ENCODE data around the gene GPBP1.
"Not testable (repeated sequence)": the region's sequence is repeated elsewhere in the genome, so short reads cannot be mapped to it uniquely, and the experiment has no call there.

Gene GPBP1

DNA sequence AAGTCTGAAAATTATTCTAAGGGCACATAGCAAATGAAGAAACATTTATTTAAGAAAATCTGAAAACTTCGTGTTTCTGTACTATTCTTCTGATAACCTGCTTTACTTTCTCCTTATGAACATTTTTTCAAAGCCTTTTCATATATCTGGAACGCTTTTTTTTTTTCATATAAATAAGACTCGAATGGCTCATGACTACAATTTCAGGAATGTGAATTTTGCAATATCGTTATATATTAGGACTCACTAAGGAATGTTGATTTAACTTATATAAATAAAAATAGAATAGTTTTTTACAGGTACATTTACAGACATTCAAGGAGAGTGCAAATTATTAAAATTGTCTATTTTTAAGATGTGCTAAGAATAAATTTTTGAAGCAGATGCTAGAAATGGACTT, 42.9 kb downstream of the GPBP1 start:
- no peak for DNase-seq

GRCh38 chr5:57219386-57219785, 45.5 kb downstream of the GPBP1 start:
- no peak for DNase-seq

DNA sequence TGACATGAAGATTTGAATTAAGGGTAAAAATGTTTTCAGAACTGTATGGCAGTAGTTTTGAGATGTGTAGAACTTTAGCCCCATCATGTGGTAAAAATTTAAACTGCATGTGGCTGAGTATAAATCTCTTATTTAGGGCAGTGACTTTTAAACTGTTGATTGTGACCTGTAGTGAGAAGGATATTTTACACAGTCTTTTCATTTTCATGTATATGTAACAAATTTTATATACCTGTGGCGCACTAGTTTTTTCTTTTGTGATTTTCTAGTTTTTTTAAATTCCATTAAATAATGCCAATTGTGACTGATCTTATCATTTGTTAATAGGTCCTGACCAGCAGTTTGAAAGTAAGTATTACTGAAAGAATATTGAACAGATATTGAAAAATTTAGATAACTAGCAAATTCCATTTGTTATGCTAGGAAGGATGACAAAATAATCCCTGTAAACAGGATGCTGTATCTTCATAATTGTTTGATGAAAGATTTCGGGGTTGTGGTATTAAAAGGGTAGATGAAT, 47.2 kb downstream of the GPBP1 start:
- peak; percentile 18 for DNase-seq

- no peak for DNase-seq
Measured at GRCh38 chr5:57225553-57225952, 51.7 kb downstream of the GPBP1 start.

- no peak for DNase-seq
Measured at GRCh38 chr5:57229313-57229712, 55.5 kb downstream of the GPBP1 start.

DNA sequence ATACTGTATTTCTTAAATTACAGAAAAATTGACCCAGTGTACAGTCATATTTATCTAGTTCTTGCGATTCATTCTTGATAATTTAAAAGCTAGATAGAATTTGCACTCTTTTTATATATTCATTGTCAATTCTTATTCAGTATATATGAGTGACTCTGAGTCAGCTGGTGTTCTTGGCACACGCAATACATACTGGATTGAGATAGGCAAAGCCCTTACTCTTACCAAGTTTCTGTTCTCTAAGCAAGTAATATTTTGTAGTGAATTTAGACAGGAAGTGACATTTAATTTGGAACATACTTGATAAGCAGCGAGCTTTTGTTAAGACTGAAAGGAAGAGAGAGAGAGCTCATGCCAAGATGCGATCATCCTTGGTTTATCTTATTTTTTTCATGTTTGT, 57.7 kb downstream of the GPBP1 start:
- no peak for DNase-seq

DNA sequence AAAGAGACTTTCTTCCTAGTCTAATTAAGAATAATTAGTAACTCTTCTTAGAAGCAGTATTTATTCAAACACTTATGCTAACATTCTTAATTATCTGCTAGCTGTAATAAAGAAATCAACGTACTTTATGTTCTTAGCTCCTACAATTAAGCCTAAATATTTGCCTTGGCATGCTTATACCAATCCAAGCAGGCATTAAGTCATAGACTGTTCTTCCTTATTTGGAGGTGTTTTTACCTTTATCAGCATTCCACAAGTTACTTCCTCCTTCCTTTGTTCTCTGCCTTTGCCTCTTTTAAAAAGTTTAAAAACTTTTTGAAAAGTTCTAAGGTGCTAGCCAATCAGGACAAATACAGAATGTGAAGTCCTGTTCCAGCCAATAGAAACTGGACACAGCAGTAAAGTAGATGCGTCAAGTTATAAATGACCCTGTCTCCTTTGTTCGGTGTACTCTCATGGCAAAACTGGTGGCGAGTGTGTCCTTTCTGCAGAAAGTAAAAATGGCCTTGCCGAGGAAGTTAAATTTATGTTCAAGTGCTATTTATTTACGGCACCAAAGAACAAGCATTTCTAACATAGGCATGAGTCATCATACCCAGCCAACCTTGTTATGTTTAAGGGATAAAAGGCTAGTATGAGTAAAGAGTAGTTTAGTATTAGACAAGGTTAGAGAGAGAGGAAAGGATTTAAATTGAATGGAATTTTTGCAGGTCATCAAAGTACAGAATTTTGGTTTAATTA, 58.6 kb downstream of the GPBP1 start:
- no peak for DNase-seq

DNA sequence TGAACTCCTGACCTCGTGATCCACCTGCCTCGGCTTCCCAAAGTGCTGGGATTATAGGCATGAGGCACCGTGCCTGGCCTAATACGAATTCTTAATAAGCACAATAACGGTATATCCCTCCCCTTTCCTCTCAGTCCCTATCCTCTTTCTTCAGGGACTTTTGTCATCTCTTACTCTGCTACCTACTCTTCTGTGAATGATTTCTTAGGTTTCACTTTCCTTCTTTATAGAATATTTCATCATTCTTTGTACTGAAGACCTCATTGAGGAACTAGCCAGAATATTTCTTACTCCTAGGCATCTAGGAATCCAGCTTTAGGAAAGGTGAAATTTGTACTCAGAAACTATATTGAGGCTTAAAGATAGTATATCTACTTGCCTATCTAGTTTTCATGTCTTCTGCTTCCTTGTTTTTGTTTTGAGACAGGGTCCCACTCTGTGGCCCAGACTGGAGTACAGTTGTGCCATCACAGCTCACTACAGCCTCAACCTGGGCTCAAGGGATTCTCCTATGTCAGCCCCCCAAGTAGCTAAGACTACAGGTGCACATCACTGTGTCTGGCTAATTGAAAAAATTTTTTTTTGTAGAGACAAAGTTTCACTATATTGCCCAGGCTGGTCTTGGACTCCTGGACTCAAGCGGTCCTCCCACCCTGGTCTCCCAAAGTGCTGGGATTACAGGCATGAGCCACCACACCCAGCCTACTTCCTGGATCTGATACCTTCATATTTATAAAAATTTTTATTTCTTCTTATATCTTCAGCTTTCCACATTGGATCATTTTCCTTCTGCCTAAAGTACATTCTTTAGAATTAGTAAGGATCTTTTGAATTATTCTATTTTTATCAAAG, 69.7 kb downstream of the GPBP1 start:
- DNase-seq = no peak

- no peak for DNase-seq
Measured at GRCh38 chr5:57244331-57244730, 70.5 kb downstream of the GPBP1 start.

DNA sequence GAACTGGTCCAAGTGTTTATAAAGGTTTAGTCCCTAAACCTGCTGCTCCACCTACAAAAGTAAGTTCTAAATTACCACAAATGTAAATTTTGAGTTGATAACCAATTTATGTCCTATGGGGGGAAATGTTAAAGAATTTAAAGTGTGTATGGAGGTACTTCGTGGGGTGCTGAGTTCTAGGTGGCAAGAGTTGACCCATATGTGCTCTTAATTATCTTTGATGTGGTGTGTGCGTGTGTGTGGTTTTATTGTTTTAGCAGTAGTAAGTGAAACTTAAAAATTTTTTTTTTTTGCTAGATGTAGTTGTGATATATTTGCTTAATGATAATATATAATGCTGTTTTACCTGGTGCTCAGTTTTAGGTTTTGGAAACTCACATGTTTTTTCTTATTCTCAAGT, 72.6 kb downstream of the GPBP1 start:
- DNase-seq = no peak

- no peak for DNase-seq
Measured at GRCh38 chr5:57247765-57248164, 73.9 kb downstream of the GPBP1 start.

DNA sequence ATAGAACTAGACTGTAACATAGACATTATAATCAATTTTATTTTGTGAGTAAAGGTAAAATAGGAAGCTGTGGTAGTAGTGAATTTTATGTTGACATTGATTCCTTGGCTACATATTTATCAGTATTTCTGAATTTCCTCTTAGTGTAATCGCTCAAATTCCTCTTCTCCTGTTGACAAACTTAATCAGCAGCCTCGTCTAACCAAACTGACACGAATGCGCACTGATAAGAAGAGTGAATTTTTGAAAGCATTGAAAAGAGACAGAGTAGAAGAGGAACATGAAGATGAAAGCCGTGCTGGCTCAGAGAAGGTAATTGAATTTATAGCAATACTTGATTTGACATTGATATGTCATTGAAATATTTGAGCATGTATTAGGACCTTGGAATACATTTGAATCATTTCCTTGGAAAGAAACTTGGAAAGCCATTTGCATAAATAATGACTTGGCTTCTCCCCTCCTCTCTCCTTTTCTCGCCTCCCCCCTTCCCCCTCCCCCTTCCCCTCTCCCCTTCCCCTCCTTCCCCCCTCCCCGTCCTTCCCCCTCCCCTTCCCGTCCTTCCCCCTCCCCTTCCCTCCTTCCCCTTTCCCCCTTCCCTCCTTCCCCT, 75.5 kb downstream of the GPBP1 start:
- no peak for DNase-seq

DNA sequence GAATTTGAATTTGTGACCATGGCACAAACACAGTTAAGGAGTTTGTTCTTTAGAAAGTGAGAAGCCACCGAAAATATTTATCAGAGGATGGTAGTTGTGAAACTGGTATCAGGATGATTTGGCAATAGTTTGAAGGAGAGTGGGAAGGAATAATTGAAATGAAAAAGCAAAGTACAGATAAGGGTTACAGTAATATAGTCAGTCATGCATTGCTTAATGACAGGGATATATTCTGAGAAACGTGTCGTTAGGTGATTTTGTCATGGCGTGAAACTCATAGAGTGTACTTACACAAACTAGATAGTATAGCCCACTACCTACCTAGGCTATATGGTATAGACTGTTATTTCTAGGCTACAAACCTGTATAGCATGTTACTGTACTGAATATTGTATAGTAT, 84.2 kb downstream of the GPBP1 start:
- DNase-seq = no peak

GRCh38 chr5:57258943-57259342, 85.1 kb downstream of the GPBP1 start:
- DNase-seq = no peak

GRCh38 chr5:57259704-57260103, 85.8 kb downstream of the GPBP1 start:
- DNase-seq = no peak

DNA sequence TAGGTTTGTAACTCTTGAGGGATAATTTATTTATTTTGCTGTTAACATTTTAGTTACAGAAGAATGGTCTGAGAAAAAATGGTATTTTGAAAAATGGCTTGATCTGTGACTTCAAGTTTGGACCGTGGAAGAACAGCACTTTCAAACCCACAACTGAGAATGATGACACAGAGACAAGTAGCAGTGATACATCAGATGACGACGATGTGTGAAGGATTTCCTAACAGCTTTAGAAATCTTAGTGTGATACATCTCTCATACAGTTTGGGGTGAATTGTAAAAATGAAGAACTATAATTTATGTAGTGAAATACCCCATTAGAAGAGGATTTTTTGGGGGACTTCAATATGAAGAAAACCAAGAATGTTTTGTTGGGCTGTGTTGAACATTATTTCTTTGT, 88.7 kb downstream of the GPBP1 start:
- DNase-seq = no peak

DNA sequence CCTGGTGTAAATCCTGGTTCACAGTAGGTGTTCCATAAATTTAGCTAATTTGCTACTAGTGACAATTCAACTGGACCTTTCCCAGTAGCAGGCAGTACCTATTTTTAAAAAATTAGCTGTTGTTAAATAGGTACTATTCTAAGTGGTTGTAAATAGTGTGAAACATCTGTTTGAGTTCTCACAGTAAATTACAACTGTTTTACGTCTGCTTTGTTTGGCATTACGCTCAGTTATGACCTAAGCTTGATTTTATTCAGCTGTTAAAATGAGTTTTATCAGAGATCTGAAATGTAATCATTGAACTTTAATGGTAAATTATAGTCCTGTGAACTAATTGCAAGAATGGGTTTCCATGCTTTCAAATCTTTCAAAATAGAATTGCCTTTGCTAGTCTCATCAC, 93.9 kb downstream of the GPBP1 start:
- DNase-seq = no peak

GRCh38 chr5:57276353-57276752, 102.5 kb downstream of the GPBP1 start:
- no peak for DNase-seq

DNA sequence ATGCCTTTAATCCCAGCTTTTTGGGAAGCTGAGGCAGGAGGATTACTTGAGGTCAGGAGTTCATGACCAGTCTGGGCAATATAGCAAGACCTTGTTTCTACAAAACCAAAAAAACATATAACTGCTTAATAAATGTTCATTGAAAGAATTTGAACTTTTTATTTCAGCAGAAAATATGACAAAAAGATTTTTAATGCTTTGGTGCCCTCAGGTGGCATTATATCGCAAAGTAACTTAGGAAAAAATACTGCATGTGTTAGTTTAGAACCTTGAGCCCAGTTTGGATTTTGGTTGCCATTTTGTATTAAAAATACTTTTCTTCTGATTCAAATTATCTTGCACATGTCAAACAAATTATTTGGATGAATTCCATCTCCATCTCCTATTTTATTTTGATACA, 103.2 kb downstream of the GPBP1 start:
- no peak for DNase-seq

GRCh38 chr5:57280853-57281252, 107.0 kb downstream of the GPBP1 start:
- no peak for DNase-seq

DNA sequence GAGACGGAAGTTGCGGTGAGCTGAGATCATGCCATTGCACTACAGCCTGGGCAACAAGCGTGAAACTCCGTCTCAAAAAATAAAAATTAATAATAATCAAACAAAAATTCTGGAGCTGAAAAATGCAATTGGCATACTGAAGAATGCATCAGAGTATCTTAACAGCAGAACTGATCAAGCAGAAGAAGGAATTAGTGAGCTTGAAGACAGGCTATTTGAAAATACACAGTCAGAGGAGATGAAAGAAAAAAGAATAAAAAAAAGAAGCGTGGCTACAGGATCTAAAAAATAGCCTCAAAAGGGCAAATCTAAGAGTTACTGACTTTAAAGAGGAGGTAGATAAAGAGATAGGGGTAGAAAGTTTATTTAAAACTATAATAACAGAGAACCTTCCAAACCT, 111.2 kb downstream of the GPBP1 start:
- not testable (repeated sequence) for DNase-seq

DNA sequence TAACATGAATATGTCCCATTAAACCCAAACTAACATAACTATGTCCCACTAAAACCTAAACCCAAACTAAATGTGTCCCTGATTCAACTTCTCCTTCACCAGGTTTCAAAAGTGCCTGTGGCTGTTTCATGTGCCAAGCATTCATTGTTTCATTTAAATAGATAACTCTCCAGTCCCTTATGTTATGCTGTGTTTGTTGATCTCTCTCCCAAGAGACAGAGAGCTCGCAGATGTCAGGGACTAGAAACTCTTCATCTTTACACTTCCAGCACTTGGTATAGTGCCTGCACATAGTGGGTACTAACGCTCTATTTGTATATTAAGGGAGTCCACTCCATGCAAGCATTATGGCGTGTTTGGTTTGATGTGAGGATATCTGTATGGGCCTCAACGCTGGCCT, 118.0 kb downstream of the GPBP1 start:
- no peak for DNase-seq

DNA sequence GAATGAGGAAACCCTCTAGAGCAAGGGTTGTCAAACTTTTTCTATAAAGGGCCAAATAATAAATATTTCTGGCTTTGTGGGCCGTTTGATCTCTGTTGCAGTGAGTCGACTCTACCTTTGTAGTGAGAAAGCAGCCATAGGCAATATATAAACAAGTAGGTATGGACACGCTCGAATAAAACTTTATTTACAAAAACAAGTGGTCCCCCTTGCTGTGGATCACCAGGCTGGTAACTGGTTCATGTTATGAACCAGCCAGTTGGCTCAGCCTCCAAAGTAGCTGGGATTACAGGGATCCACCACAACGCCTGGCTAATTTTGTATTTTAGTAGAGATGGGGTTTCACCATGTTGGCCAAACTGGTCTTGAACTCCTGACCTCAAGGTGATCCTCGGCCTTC, 118.5 kb downstream of the GPBP1 start:
- no peak for DNase-seq

Data from NCI-H446 treated with DMSO at 0.1 percent for 48 hours (cell line).